B cell (primary cell): ENCODE measurements around the gene MIS18BP1. TPM values are rescaled to one million over a fixed set of nuclear protein-coding genes. Genes with fewer than 3 reads are reported as not detected.

Experiments
- ATAC-seq: fragments of 200-7000 bp; cut with Tn5 transposase; one replicate; pipeline ENCODE4 v1.10.0; 2021; ENCODE audit warnings: low read depth, mild to moderate bottlenecking, moderate number of reproducible peaks, moderate library complexity
- CTCF ChIA-PET: fragments of 350-600 bp; sonication (Branson Sonifier 250); formaldehyde crosslinking; loops from one replicate; lab custom pipeline; 2021; ENCODE audit warnings: antibody characterized with exemption, inconsistent platforms; lab: Charles Lee
- POLR2A ChIA-PET: fragments of 350-600 bp; sonication (Branson Sonifier 250); formaldehyde crosslinking; loops from one replicate; lab custom pipeline; 2021; ENCODE audit warnings: antibody characterized with exemption; lab: Charles Lee
- DNase-seq: peaks from one replicate; pipeline ENCODE4 v3.0.0; 2013
- H2AFZ ChIP-seq: 2 replicates; pipeline ENCODE4 v1.6.1; 2012; ENCODE audit warnings: mild to moderate bottlenecking, low read depth, low read length; ENCODE audit not compliant: insufficient read depth, poor library complexity, severe bottlenecking
- H3K27ac ChIP-seq, 2 donors: 1 replicate in 1 of 2; 2 replicates in 1 of 2; pipeline ENCODE4 v1.5.1; 2012 to 2013; ENCODE audit warnings: low read length in 2 of 2, mild to moderate bottlenecking in 2 of 2, moderate library complexity in 1 of 2
- H3K27me3 ChIP-seq, 4 experiments: fragments of 200-600 bp in 1 of 4; sonication (generic) in 1 of 4; replicated peaks in 1 of 4; 1 replicate in 2 of 4; 2 replicates in 2 of 4; pipeline versions ENCODE4 v1.6.1 to v1.7.0; 2013 to 2016; ENCODE audit warnings: low read length in 3 of 4, mild to moderate bottlenecking in 2 of 4, mixed read lengths in 1 of 4, moderate library complexity in 1 of 4; ENCODE audit not compliant: insufficient read depth in 4 of 4, control insufficient read depth in 3 of 4; ENCODE audit errors: control extremely low read depth in 1 of 4
- H3K36me3 ChIP-seq, 2 experiments: replicated peaks in 1 of 2; 1 replicate in 1 of 2; 2 replicates in 1 of 2; pipeline versions ENCODE4 v1.6.1 to v1.7.1; 2013; ENCODE audit warnings: low read length in 1 of 2; ENCODE audit not compliant: insufficient read depth in 2 of 2, control insufficient read depth in 1 of 2; ENCODE audit errors: control extremely low read depth in 1 of 2, extremely low read depth in 1 of 2
- H3K4me1 ChIP-seq, 2 donors: fragments of 200-600 bp in 1 of 2; sonication (generic) in 1 of 2; 1 replicate in 1 of 2; 2 replicates in 1 of 2; pipeline versions ENCODE4 v1.5.1 to v1.6.1; 2013 to 2017; ENCODE audit warnings: low read length in 2 of 2; ENCODE audit not compliant: control insufficient read depth in 2 of 2, insufficient read depth in 2 of 2
- H3K4me2 ChIP-seq: replicated peaks from 2 replicates; pipeline ENCODE3; 2012; ENCODE audit warnings: mild to moderate bottlenecking, low read depth, low read length; ENCODE audit not compliant: poor library complexity, severe bottlenecking
- H3K4me3 ChIP-seq, 5 experiments: fragments of 200-600 bp in 1 of 5; sonication (generic) in 1 of 5; 1 replicate in 3 of 5; 2 replicates in 2 of 5; pipeline versions ENCODE4 v1.5.1 to v1.7.0; 2011 to 2016; ENCODE audit warnings: low read length in 4 of 5, mild to moderate bottlenecking in 4 of 5, low read depth in 2 of 5, control low read depth in 1 of 5, moderate library complexity in 1 of 5; ENCODE audit not compliant: insufficient read depth in 1 of 5; ENCODE audit errors: control extremely low read depth in 1 of 5, extremely low read depth in 1 of 5
- H3K79me2 ChIP-seq: fragments of 200-600 bp; sonication (generic); one replicate; pipeline ENCODE4 v1.6.0; 2016; ENCODE audit warnings: low read length; ENCODE audit not compliant: control insufficient read depth, insufficient read depth
- H3K9ac ChIP-seq: fragments of 200-600 bp; sonication (generic); 2 replicates; pipeline ENCODE4 v1.6.1; 2017; ENCODE audit warnings: mild to moderate bottlenecking, low read length, moderate library complexity
- H3K9me3 ChIP-seq, 3 donors: one replicate each; pipeline versions ENCODE4 v1.6.1 to v1.7.1; 2013; ENCODE audit warnings: low read length in 2 of 3; ENCODE audit not compliant: control insufficient read depth in 2 of 3, insufficient read depth in 1 of 3; ENCODE audit errors: control extremely low read depth in 1 of 3
- H4K20me1 ChIP-seq: 2 replicates; pipeline ENCODE4 v1.6.0; 2012; ENCODE audit warnings: mild to moderate bottlenecking, low read length; ENCODE audit not compliant: insufficient read depth, control insufficient read depth, poor library complexity, severe bottlenecking
- H3K27ac Mint-ChIP-seq: one replicate; pipeline ENCODE4 v1.8.0; 2021; ENCODE audit warnings: mixed read lengths
- H3K27me3 Mint-ChIP-seq: one replicate; pipeline ENCODE4 v1.8.0; 2021; ENCODE audit warnings: mixed read lengths
- H3K4me1 Mint-ChIP-seq: one replicate; pipeline ENCODE4 v1.8.0; 2021; ENCODE audit warnings: mixed read lengths
- H3K4me3 Mint-ChIP-seq: one replicate; pipeline ENCODE4 v1.8.0; 2021; ENCODE audit warnings: mixed read lengths
- H3K9me3 Mint-ChIP-seq: one replicate; pipeline ENCODE4 v1.8.0; 2022; ENCODE audit warnings: mixed read lengths; ENCODE audit not compliant: insufficient read depth
- CTCF ChIP-seq: fragments of 200-600 bp; IDR thresholded peaks from one replicate; pipeline ENCODE4 v1.8.0; 2022; ENCODE audit warnings: antibody characterized with exemption, mild to moderate bottlenecking
- EZH2 ChIP-seq: IDR thresholded peaks from 2 replicates; pipeline ENCODE4 v1.6.1; 2012; ENCODE audit warnings: borderline replicate concordance, low read depth, mild to moderate bottlenecking, moderate library complexity, low read length; ENCODE audit not compliant: insufficient read depth, poor library complexity, severe bottlenecking
- WGBS: methylation state at CpG from one replicate; pipeline ENCODE4 v1.1.5; 2013; ENCODE audit warnings: missing lambda C conversion rate; ENCODE audit not compliant: insufficient coverage; 5-methylcytosine and 5-hydroxymethylcytosine counted together
- intact Hi-C: fragments of 100-400 bp; cut with micrococcal nuclease; formaldehyde crosslinking; loops from one replicate; pipeline ENCODE4 v1.10.0; 2022
- polyA plus RNA-seq: library from polyadenylated mRNA; depleted of rRNA; stranded (reverse); fragments of >200 nt; gene quantifications from 2 replicates; pipeline ENCODE4 v1.2.3, GENCODE V29; 2012
- total RNA-seq, 2 donors: library from RNA; stranded (reverse); fragments of 120-200 nt in 1 of 2; gene quantifications; 1 replicate in 1 of 2; 2 replicates in 1 of 2; pipeline versions ENCODE4 v1.2.3 to v1.2.4, GENCODE V29; 2013 to 2022

Gene MIS18BP1
- total and polyA plus RNA-seq, 2 donors (not counting 1 experiment from before 2014, with no cell fraction given), result 30.0 to 92.5 TPM

GRCh38 chr14:45201905-45202304 lies 51.1 kb downstream of the MIS18BP1 start:
- ATAC-seq (no peak), DNase-seq (peak; percentile 14)
- Mint-ChIP-seq H3K4me3 (no peak overlapping the region), H3K27me3 (no peaks in the 10 kb centered on the region), H3K9me3 (no peaks in the 10 kb centered on the region), H3K4me1 (no peaks in the 10 kb centered on the region), H3K27ac (no peak overlapping the region)
- Histone ChIP-seq H4K20me1 (no peaks in the 10 kb centered on the region), H3K27ac (no peak overlapping the region), H2AFZ (no peak overlapping the region), H3K79me2 (no peaks in the 10 kb centered on the region), H3K4me2 (no peak overlapping the region), H3K27me3 (no peaks in the 10 kb centered on the region), H3K9ac (no peak overlapping the region), H3K4me1 (no peaks in the 10 kb centered on the region), H3K9me3 (no peaks in the 10 kb centered on the region), H3K4me3 (no peak overlapping the region), H3K36me3 (peaks cover 7 to 10% of the 10 kb centered on the region in 2 experiments)
- WGBS, result no CpG with 5 or more reads among the region's 1 CpG
- TF ChIP-seq EZH2 (no peak), CTCF (no peak)
- POLR2A ChIA-PET, result no interaction called here
- CTCF ChIA-PET, result interaction anchor here (1.2 kb wide), 1 partner anchor 67 kb away, joined by 4 read pairs; no protein-coding TSS in a partner anchor
- intact Hi-C loops, result no loop called here

GRCh38 chr14:45199230-45199629 lies 53.8 kb downstream of the MIS18BP1 start:
- H3K4me2 ChIP-seq, result no peak overlapping the region
- no peak overlapping the region for H3K4me3 ChIP-seq
- TF ChIP-seq CTCF (no peak), EZH2 (no peak)
- no peak overlapping the region for H3K9ac ChIP-seq
- Mint-ChIP-seq H3K27ac (no peak overlapping the region), H3K27me3 (no peaks in the 10 kb centered on the region), H3K4me1 (no peaks in the 10 kb centered on the region), H3K4me3 (no peak overlapping the region), H3K9me3 (no peaks in the 10 kb centered on the region)
- no CpG with 5 or more reads among the region's 1 CpG for WGBS
- H3K9me3 ChIP-seq, result no peaks in the 10 kb centered on the region
- no peak overlapping the region for H2AFZ ChIP-seq
- ATAC-seq, result no peak
- H3K4me1 ChIP-seq, result no peaks in the 10 kb centered on the region
- H3K79me2 ChIP-seq, result no peaks in the 10 kb centered on the region
- intact Hi-C loops, result no loop called here
- H3K36me3 ChIP-seq, result peaks cover 0 to 8% of the 10 kb centered on the region in 2 experiments
- POLR2A ChIA-PET, result no interaction called here
- no peak for DNase-seq
- no peak overlapping the region for H3K27ac ChIP-seq
- no peaks in the 10 kb centered on the region for H4K20me1 ChIP-seq
- H3K27me3 ChIP-seq, result no peaks in the 10 kb centered on the region
- CTCF ChIA-PET, result interaction anchor here (0.8 to 1.9 kb wide), 2 partner anchors 69 to 71 kb away, joined by 3 to 5 read pairs; no protein-coding TSS in a partner anchor
